Mesendoderm (in vitro differentiated cells): ENCODE measurements around the gene CSN3.

Experiments
- DNase-seq: peaks from one replicate; pipeline ENCODE4 v3.0.0; 2013
- H2AK5ac ChIP-seq: 2 replicates; pipeline ENCODE4 v1.6.1; 2013; ENCODE audit warnings: low read length, inconsistent platforms
- H2BK120ac ChIP-seq: 2 replicates; pipeline ENCODE4 v1.6.1; 2013; ENCODE audit warnings: low read depth, mild to moderate bottlenecking, low read length, moderate library complexity, mixed read lengths
- H2BK15ac ChIP-seq: replicated peaks from 2 replicates; pipeline ENCODE4 v1.6.1; 2013; ENCODE audit warnings: low read depth, mild to moderate bottlenecking, moderate library complexity
- H2BK5ac ChIP-seq: 2 replicates; pipeline ENCODE4 v1.6.1; 2013; ENCODE audit warnings: low read length, inconsistent platforms
- H3K18ac ChIP-seq: 2 replicates; pipeline ENCODE4 v1.6.1; 2013; ENCODE audit warnings: mild to moderate bottlenecking, low read length, mixed read lengths
- H3K23ac ChIP-seq: one replicate; pipeline ENCODE4 v1.6.1; 2013; ENCODE audit warnings: low read length
- H3K27ac ChIP-seq: 2 replicates; pipeline ENCODE4 v1.5.1; 2013; ENCODE audit warnings: low read depth, mild to moderate bottlenecking, inconsistent platforms, low read length, moderate library complexity
- H3K27me3 ChIP-seq: 2 replicates; pipeline ENCODE4 v1.6.1; 2013; ENCODE audit warnings: low read length, control low read depth, mild to moderate bottlenecking, inconsistent platforms; ENCODE audit not compliant: insufficient read depth, poor library complexity
- H3K36me3 ChIP-seq: 2 replicates; pipeline ENCODE4 v1.6.1; 2013; ENCODE audit warnings: low read length, inconsistent platforms; ENCODE audit not compliant: control insufficient read depth, insufficient read depth
- H3K4ac ChIP-seq: one replicate; pipeline ENCODE4 v1.6.1; 2013; ENCODE audit warnings: low read depth, mild to moderate bottlenecking, low read length, moderate library complexity
- H3K4me1 ChIP-seq: 2 replicates; pipeline ENCODE4 v1.6.1; 2013; ENCODE audit warnings: low read depth, low read length, inconsistent platforms; ENCODE audit not compliant: control insufficient read depth
- H3K4me2 ChIP-seq: 2 replicates; pipeline ENCODE4 v1.6.1; 2013; ENCODE audit warnings: low read length
- H3K4me3 ChIP-seq: 2 replicates; pipeline ENCODE4 v1.5.1; 2013; ENCODE audit warnings: mild to moderate bottlenecking, low read length
- H3K56ac ChIP-seq: one replicate; pipeline ENCODE4 v1.6.1; 2013; ENCODE audit warnings: low read length
- H3K79me1 ChIP-seq: 2 replicates; pipeline ENCODE4 v1.6.1; 2013; ENCODE audit warnings: low read length, inconsistent platforms
- H3K79me2 ChIP-seq: 2 replicates; pipeline ENCODE4 v1.6.1; 2013; ENCODE audit warnings: mild to moderate bottlenecking, low read length; ENCODE audit not compliant: control insufficient read depth, insufficient read depth
- H3K9ac ChIP-seq: 2 replicates; pipeline ENCODE4 v1.6.1; 2013; ENCODE audit warnings: low read length, inconsistent platforms
- H4K5ac ChIP-seq: one replicate; pipeline ENCODE4 v1.6.1; 2013; ENCODE audit warnings: low read length
- H4K8ac ChIP-seq: one replicate; pipeline ENCODE4 v1.6.1; 2013; ENCODE audit warnings: low read depth, mild to moderate bottlenecking, control low read depth, low read length, moderate library complexity
- WGBS: extraction: QIAGEN DNeasy Blood & Tissue Kit; methylation state at CpG from one replicate; pipeline ENCODE4 v1.1.7; 2013; ENCODE audit warnings: low lambda C conversion rate, missing lambda C conversion rate; ENCODE audit not compliant: insufficient coverage; ENCODE audit errors: extremely low coverage; 5-methylcytosine and 5-hydroxymethylcytosine counted together

Gene CSN3

DNA sequence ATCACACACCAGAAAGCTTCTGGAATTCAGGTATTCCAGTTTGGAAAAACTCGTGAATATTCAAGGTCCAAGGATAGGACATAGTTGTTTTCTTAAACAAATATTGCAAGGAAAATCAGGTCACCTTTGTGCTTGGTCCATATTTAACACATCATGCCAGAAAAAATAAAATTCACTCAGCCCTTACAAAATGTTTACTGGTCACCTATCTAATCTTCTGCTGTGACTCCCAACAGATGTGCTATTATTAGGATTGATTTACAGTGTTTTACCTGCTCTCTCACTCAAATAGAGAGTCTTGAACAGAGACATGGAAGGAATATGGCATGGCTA is 9.5 kb downstream of the CSN3 start:
- H3K79me1 ChIP-seq: no peaks in the 10 kb centered on the region
- no peak overlapping the region for H3K18ac ChIP-seq
- no peak overlapping the region for H3K4me3 ChIP-seq
- no peak overlapping the region for H3K4ac ChIP-seq
- H3K79me2 ChIP-seq: no peaks in the 10 kb centered on the region
- no peaks in the 10 kb centered on the region for H3K27me3 ChIP-seq
- no peak overlapping the region for H3K27ac ChIP-seq
- H2BK15ac ChIP-seq: no peak overlapping the region
- H3K4me2 ChIP-seq: no peak overlapping the region
- H2BK5ac ChIP-seq: no peak overlapping the region
- no peak for DNase-seq
- no CpG with 5 or more reads among the region's 1 CpG for WGBS
- no peak overlapping the region for H2AK5ac ChIP-seq
- no peak overlapping the region for H3K9ac ChIP-seq
- H3K23ac ChIP-seq: no peak overlapping the region
- H2BK120ac ChIP-seq: no peak overlapping the region
- H3K36me3 ChIP-seq: no peaks in the 10 kb centered on the region
- H4K5ac ChIP-seq: no peak overlapping the region
- no peak overlapping the region for H3K56ac ChIP-seq
- no peak overlapping the region for H4K8ac ChIP-seq
- H3K4me1 ChIP-seq: no peaks in the 10 kb centered on the region

GRCh38 chr4:70269674-70270073 is 27.3 kb downstream of the CSN3 start:
- H3K9ac ChIP-seq: no peak overlapping the region
- no peak overlapping the region for H3K27ac ChIP-seq
- no peak overlapping the region for H4K8ac ChIP-seq
- no peak overlapping the region for H3K23ac ChIP-seq
- no peak overlapping the region for H2BK5ac ChIP-seq
- WGBS: no CpG with 5 or more reads among the region's 1 CpG
- no peaks in the 10 kb centered on the region for H3K79me2 ChIP-seq
- H2BK120ac ChIP-seq: no peak overlapping the region
- H2AK5ac ChIP-seq: no peak overlapping the region
- no peak overlapping the region for H4K5ac ChIP-seq
- no peaks in the 10 kb centered on the region for H3K79me1 ChIP-seq
- H3K36me3 ChIP-seq: no peaks in the 10 kb centered on the region
- no peak overlapping the region for H3K4me3 ChIP-seq
- H3K4me1 ChIP-seq: no peaks in the 10 kb centered on the region
- H3K4me2 ChIP-seq: no peak overlapping the region
- H3K27me3 ChIP-seq: no peaks in the 10 kb centered on the region
- H2BK15ac ChIP-seq: no peak overlapping the region
- H3K56ac ChIP-seq: no peak overlapping the region
- no peak overlapping the region for H3K18ac ChIP-seq
- peak; percentile 31 for DNase-seq
- H3K4ac ChIP-seq: no peak overlapping the region

DNA sequence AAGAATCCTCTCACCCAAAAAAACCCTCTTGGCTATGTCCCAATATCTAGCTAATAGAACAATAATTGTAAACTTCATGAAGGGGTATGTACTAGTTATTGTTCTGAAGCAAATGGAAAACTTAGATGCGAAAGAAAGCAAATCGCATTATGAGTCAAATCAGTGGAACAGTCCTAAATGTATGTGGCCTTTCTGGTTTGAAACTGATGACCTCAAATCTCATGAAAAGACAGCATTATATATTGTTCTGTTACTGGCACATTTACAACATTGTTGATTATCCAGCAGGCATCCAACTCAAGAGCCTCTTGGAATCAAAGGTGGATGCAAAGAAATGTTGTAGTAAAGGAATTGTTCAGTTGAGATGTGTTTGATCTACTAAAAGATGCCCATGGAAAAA is 34.7 kb downstream of the CSN3 start:
- Histone ChIP-seq H3K4me2 (no peak overlapping the region), H2BK15ac (no peak overlapping the region)
- no CpG with 5 or more reads among the region's 2 CpGs for WGBS

GRCh38 chr4:70280567-70280966 is 38.2 kb downstream of the CSN3 start:
- Histone ChIP-seq H2BK5ac (no peak overlapping the region), H4K8ac (no peak overlapping the region), H3K9ac (no peak overlapping the region), H3K79me1 (no peaks in the 10 kb centered on the region), H2BK120ac (no peak overlapping the region), H3K18ac (no peak overlapping the region), H4K5ac (no peak overlapping the region), H2AK5ac (no peak overlapping the region), H3K4me2 (no peak overlapping the region), H3K4me3 (no peak overlapping the region), H3K4me1 (no peaks in the 10 kb centered on the region), H3K23ac (no peak overlapping the region), H3K36me3 (no peaks in the 10 kb centered on the region), H2BK15ac (no peak overlapping the region), H3K4ac (no peak overlapping the region), H3K79me2 (no peaks in the 10 kb centered on the region), H3K27ac (no peak overlapping the region), H3K56ac (no peak overlapping the region), H3K27me3 (no peaks in the 10 kb centered on the region)
- no CpG with 5 or more reads among the region's 1 CpG for WGBS
- DNase-seq: no peak

More for the DNA sequence above, 34.7 kb downstream of the CSN3 start:
- no peaks in the 10 kb centered on the region for H3K36me3 ChIP-seq
- no peak overlapping the region for H4K5ac ChIP-seq
- no peak overlapping the region for H2BK120ac ChIP-seq
- H3K4me1 ChIP-seq: no peaks in the 10 kb centered on the region
- H3K79me2 ChIP-seq: no peaks in the 10 kb centered on the region
- H2BK5ac ChIP-seq: no peak overlapping the region
- H3K4me3 ChIP-seq: no peak overlapping the region
- no peak overlapping the region for H3K18ac ChIP-seq
- no peaks in the 10 kb centered on the region for H3K79me1 ChIP-seq
- no peak overlapping the region for H3K9ac ChIP-seq
- DNase-seq: no peak
- no peak overlapping the region for H3K4ac ChIP-seq
- no peaks in the 10 kb centered on the region for H3K27me3 ChIP-seq
- no peak overlapping the region for H3K27ac ChIP-seq
- no peak overlapping the region for H3K23ac ChIP-seq
- no peak overlapping the region for H2AK5ac ChIP-seq
- H4K8ac ChIP-seq: no peak overlapping the region
- no peak overlapping the region for H3K56ac ChIP-seq

DNA sequence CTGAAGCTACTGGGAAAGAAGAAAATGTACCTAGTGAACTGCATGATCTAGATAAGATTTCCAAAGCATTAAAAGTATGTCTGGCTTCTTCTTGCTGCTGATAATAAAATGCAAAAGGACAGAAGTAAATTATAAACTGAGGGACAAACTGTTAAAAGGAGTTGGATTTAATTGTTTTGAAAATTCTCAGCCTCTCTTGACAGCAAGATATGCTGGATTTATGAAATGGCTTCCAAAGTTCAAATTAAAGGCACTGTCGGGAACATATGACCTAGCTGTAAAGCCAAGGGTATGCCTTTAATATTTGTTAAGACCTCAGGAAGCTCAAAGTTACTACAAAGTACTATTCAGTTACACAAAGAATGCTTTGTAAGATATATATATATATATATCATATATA is 46.3 kb downstream of the CSN3 start:
- Histone ChIP-seq H3K27me3 (no peaks in the 10 kb centered on the region), H2BK5ac (no peak overlapping the region), H3K56ac (no peak overlapping the region), H3K79me1 (no peaks in the 10 kb centered on the region), H3K36me3 (no peaks in the 10 kb centered on the region), H2BK120ac (no peak overlapping the region), H3K4me1 (no peaks in the 10 kb centered on the region), H3K4ac (no peak overlapping the region), H4K8ac (no peak overlapping the region), H3K23ac (no peak overlapping the region), H3K79me2 (no peaks in the 10 kb centered on the region), H4K5ac (no peak overlapping the region), H3K27ac (no peak overlapping the region), H3K4me3 (no peak overlapping the region), H3K18ac (no peak overlapping the region), H3K4me2 (no peak overlapping the region), H3K9ac (no peak overlapping the region), H2BK15ac (no peak overlapping the region), H2AK5ac (no peak overlapping the region)
- no peak for DNase-seq
- no CpG with 5 or more reads among the region's 1 CpG for WGBS

DNA sequence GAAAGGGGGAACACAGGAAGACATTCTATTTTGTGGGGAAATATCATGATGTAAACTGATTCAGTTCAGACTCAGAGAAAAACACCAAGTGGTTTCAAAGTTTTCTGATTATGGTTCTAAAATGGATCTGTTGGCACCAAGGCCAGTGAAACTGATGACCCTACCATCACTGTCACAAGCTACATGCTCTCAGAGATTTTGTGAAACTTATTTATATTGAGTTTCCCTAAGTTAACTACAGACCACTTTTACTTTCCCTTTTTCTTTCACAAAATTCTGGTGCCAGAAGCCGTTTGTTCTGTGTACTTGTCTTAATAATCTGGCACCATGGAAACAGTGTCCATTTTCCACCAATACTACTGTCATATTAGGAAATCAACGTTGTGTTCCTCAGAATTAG is 48.9 kb downstream of the CSN3 start:
- Histone ChIP-seq H4K8ac (no peak overlapping the region), H2AK5ac (no peak overlapping the region), H3K79me1 (no peaks in the 10 kb centered on the region), H3K9ac (no peak overlapping the region), H4K5ac (no peak overlapping the region), H3K4me2 (no peak overlapping the region), H3K36me3 (no peaks in the 10 kb centered on the region), H2BK120ac (no peak overlapping the region), H2BK15ac (no peak overlapping the region), H3K4me1 (no peaks in the 10 kb centered on the region), H3K27me3 (no peaks in the 10 kb centered on the region), H3K79me2 (no peaks in the 10 kb centered on the region), H3K18ac (no peak overlapping the region), H3K27ac (no peak overlapping the region), H3K23ac (no peak overlapping the region), H3K4ac (no peak overlapping the region), H3K4me3 (no peak overlapping the region), H2BK5ac (no peak overlapping the region), H3K56ac (no peak overlapping the region)
- DNase-seq: no peak
- no CpG with 5 or more reads among the region's 2 CpGs for WGBS
